GM12878 (cell line): ENCODE data around the gene THSD8. TPM values are rescaled to one million over a fixed set of nuclear protein-coding genes. Genes with fewer than 3 reads are reported as not detected.
A peak's percentile ranks its signal among the peaks of the same experiment; 100 is the strongest.

Experiments
- BACH1 ChIP-seq: fragments of 450-650 bp; IDR thresholded peaks from 2 replicates; pipeline ENCODE4 v1.6.1; 2017; ENCODE audit warnings: mild to moderate bottlenecking, borderline replicate concordance
- BHLHE40 ChIP-seq, 2 experiments: fragments of 450-650 bp in 1 of 2; IDR thresholded peaks; 2 replicates each; pipeline ENCODE4 v1.6.1; 2011 to 2017; ENCODE audit warnings: low read depth in 2 of 2, borderline replicate concordance in 1 of 2, improper control_type of control experiment in 1 of 2, low read length in 1 of 2, mild to moderate bottlenecking in 1 of 2
- CBX3 ChIP-seq: fragments of 200-600 bp; sonication (generic); IDR thresholded peaks from 2 replicates; pipeline ENCODE4 v1.6.1; 2016; ENCODE audit warnings: low read depth, borderline replicate concordance
- CHD2 ChIP-seq: IDR thresholded peaks from 2 replicates; pipeline ENCODE4 v1.6.1; 2011; ENCODE audit warnings: low read depth, low read length, improper control_type of control experiment, borderline replicate concordance
- CREM ChIP-seq: IDR thresholded peaks from 2 replicates; pipeline ENCODE4 v1.6.1; 2014; ENCODE audit warnings: antibody characterized with exemption, low read depth
- DPF2 ChIP-seq: fragments of 450-650 bp; IDR thresholded peaks from 2 replicates; pipeline ENCODE4 v1.6.1; 2017; ENCODE audit warnings: mild to moderate bottlenecking
- FOXK2 ChIP-seq: fragments of 450-650 bp; IDR thresholded peaks from 2 replicates; pipeline ENCODE4 v1.6.1; 2017; ENCODE audit warnings: mild to moderate bottlenecking, moderate library complexity
- HCFC1 ChIP-seq: fragments of 150-350 bp; IDR thresholded peaks from 2 replicates; pipeline ENCODE4 v1.6.1; 2014; ENCODE audit warnings: low read length
- HDAC6 ChIP-seq: fragments of 200-600 bp; sonication (generic); IDR thresholded peaks from one replicate; pipeline ENCODE4 v1.8.0; 2017; ENCODE audit warnings: antibody characterized with exemption; ENCODE audit not compliant: unreplicated experiment
- JUNB ChIP-seq: IDR thresholded peaks from 2 replicates; pipeline ENCODE4 v1.6.1; 2016; ENCODE audit warnings: antibody characterized with exemption, mild to moderate bottlenecking
- MYC ChIP-seq: IDR thresholded peaks from 2 replicates; pipeline ENCODE4 v1.6.1; 2011; ENCODE audit warnings: mild to moderate bottlenecking, low read length, moderate library complexity, inconsistent platforms; ENCODE audit not compliant: insufficient read depth, insufficient replicate concordance, insufficient read length, severe bottlenecking
- NFYB ChIP-seq: IDR thresholded peaks from 2 replicates; pipeline ENCODE4 v1.6.1; 2011; ENCODE audit warnings: low read depth, mild to moderate bottlenecking, low read length, improper control_type of control experiment, moderate library complexity; ENCODE audit not compliant: insufficient read depth
- NR2C1 ChIP-seq: fragments of 450-650 bp; IDR thresholded peaks from 2 replicates; pipeline ENCODE4 v1.6.1; 2017; ENCODE audit warnings: antibody characterized with exemption, mild to moderate bottlenecking, moderate library complexity
- NRF1 ChIP-seq: conservative IDR thresholded peaks from 2 replicates; pipeline ENCODE4 v1.6.1; 2011; ENCODE audit warnings: mild to moderate bottlenecking, low read depth, low read length, improper control_type of control experiment
- POU2F2 ChIP-seq: IDR thresholded peaks from 3 replicates; pipeline ENCODE4 v1.6.1; 2011; ENCODE audit warnings: low read depth, mild to moderate bottlenecking, low read length, borderline replicate concordance
- RAD21 ChIP-seq: IDR thresholded peaks from 2 replicates; pipeline ENCODE4 v1.6.1; 2011; ENCODE audit warnings: mild to moderate bottlenecking, low read depth, low read length, moderate library complexity; ENCODE audit not compliant: insufficient read depth
- RAD51 ChIP-seq: fragments of 450-650 bp; IDR thresholded peaks from 2 replicates; pipeline ENCODE4 v1.6.1; 2016; ENCODE audit warnings: moderate library complexity, mild to moderate bottlenecking, inconsistent platforms
- RB1 ChIP-seq: fragments of 450-650 bp; formaldehyde crosslinking; IDR thresholded peaks from 2 replicates; pipeline ENCODE4 v1.6.1; 2017; ENCODE audit warnings: mild to moderate bottlenecking, borderline replicate concordance
- RELA ChIP-seq: fragments of 450-650 bp; IDR thresholded peaks from 2 replicates; pipeline ENCODE4 v1.8.0; 2014; ENCODE audit warnings: borderline replicate concordance; ENCODE audit not compliant: partially characterized antibody
- RELB ChIP-seq: fragments of 450-650 bp; IDR thresholded peaks from 2 replicates; pipeline ENCODE4 v1.6.1; 2017; ENCODE audit warnings: low read depth, mild to moderate bottlenecking, moderate library complexity
- SIN3A ChIP-seq: IDR thresholded peaks from 2 replicates; pipeline ENCODE4 v1.6.1; 2012; ENCODE audit warnings: low read depth, low read length, improper control_type of control experiment
- SMAD5 ChIP-seq: IDR thresholded peaks from 2 replicates; pipeline ENCODE4 v1.6.1; 2016; ENCODE audit warnings: antibody characterized with exemption, low read depth
- TAF1 ChIP-seq: IDR thresholded peaks from 2 replicates; pipeline ENCODE4 v1.6.1; 2011; ENCODE audit warnings: mild to moderate bottlenecking, low read depth, low read length, borderline replicate concordance
- TBL1XR1 ChIP-seq: IDR thresholded peaks from 2 replicates; pipeline ENCODE4 v1.6.1; 2012; ENCODE audit warnings: low read depth, low read length, improper control_type of control experiment
- ZNF207 ChIP-seq: fragments of 450-650 bp; IDR thresholded peaks from 2 replicates; pipeline ENCODE4 v1.6.1; 2014; ENCODE audit warnings: antibody characterized with exemption, mild to moderate bottlenecking, borderline replicate concordance
- ZNF687 ChIP-seq: fragments of 450-650 bp; IDR thresholded peaks from 2 replicates; pipeline ENCODE4 v1.6.1; 2017; ENCODE audit warnings: mild to moderate bottlenecking, moderate library complexity
- ZSCAN29 ChIP-seq: fragments of 450-650 bp; IDR thresholded peaks from 2 replicates; pipeline ENCODE4 v1.6.1; 2017; ENCODE audit warnings: mild to moderate bottlenecking, moderate library complexity
- polyA plus RNA-seq, 11 experiments: library from polyadenylated mRNA; depleted of rRNA in 4 of 11; unstranded in 6 of 11; stranded (reverse) in 5 of 11; fragments of >200 nt; fragmentation: Nextera tagmentation in 4 of 11; fragmentation: Illumina TruSeq in 1 of 11; extraction: Ambion mirVana in 4 of 11; extraction: Trizol in 1 of 11; gene quantifications; 1 replicate in 1 of 11; 2 replicates in 10 of 11; pipeline versions ENCODE4 v1.2.1 to v1.2.3, GENCODE V29; 2011 to 2016; ENCODE audit warnings: inconsistent platforms in 2 of 11, missing spikeins in 2 of 11, low read depth in 1 of 11
- total RNA-seq, 4 experiments: library from RNA; depleted of rRNA in 3 of 4; stranded (reverse); fragments of >200 nt in 3 of 4; fragmentation: Illumina TruSeq in 1 of 4; extraction: Trizol in 1 of 4; gene quantifications; 2 replicates each; pipeline versions ENCODE4 v1.2.1 to v1.2.3, GENCODE V29; 2013 to 2021

The THSD8 gene
- total and polyA plus RNA-seq, 10 of the 15 experiments (the other 5 are each of a cell fraction or from before 2014, with no cell fraction given) = 0.24 to 32.3 (median 21.3) TPM; not detected in 2

- TF ChIP-seq RB1 (peak; percentile 84; the same call in 1 of the 2 replicates), SMAD5 (peak; percentile 100), NR2C1 (no peak), FOXK2 (no peak), ZNF687 (peak; percentile 100), TAF1 (peak; percentile 98), ZSCAN29 (peak; percentile 41; the same call in 1 of the 2 replicates), BHLHE40 (IDR thresholded peaks at IDR 0.05; ENCODE audit: borderline replicate concordance in 1 of 2, low read depth in 2 of 2, low read length in 1 of 2) (peak; percentile 84 to 88), POU2F2 (peak; percentile 100), NRF1 (no peak; the same call in 1 of the 2 replicates), HCFC1 (peak; percentile 57), TBL1XR1 (peak; percentile 90), DPF2 (peak; percentile 78), SIN3A (peak; percentile 79; the same call in 1 of the 2 replicates), RELB (peak; percentile 67; the same call in 1 of the 2 replicates), BACH1 (peak; percentile 99), JUNB (no peak), CBX3 (no peak), RAD51 (no peak), CHD2 (peak; percentile 86; the same call in 1 of the 2 replicates), NFYB (peak; percentile 67; the same call in 1 of the 2 replicates), RELA (peak; percentile 90), RAD21 (peak; percentile 18; the same call in 1 of the 2 replicates), MYC (peak; percentile 39), CREM (peak; percentile 92), ZNF207 (peak; percentile 72; the same call in 1 of the 2 replicates), HDAC6 (peak; percentile 96)
These were observed 10.4 kb upstream of the THSD8 start, which contains the start of gene JUNB (continued) for GRCh38 chr19:12791345-12792050.
